ENCODE measurements around the gene NUPR1. TPM values are rescaled to one million over a fixed set of nuclear protein-coding genes. Genes with fewer than 3 reads are reported as not detected.

Gene NUPR1
- total and polyA plus RNA-seq, 2 of the 13 experiments (the other 11 are each of a cell fraction or from before 2014, with no cell fraction given): 18.0 to 25.6 TPM

GRCh38 chr16:28531777-28532744, 6.7 kb downstream of the NUPR1 start (continued):
- 0 out of 2 replicates have a peak, but pooled peaks have one; percentile 21 for TF ChIP-seq ARID4A (CRISPR knock-in tag; IDR thresholded peaks at IDR 0.05; ENCODE audit: borderline replicate concordance)
- no peak for TF ChIP-seq ZFP62 (CRISPR knock-in tag; IDR thresholded peaks at IDR 0.05)
- no peak for TF ChIP-seq KAT2B (IDR thresholded peaks at IDR 0.05; ENCODE audit: borderline replicate concordance, low read depth, low read length)
- TF ChIP-seq ZNF563 (CRISPR knock-in tag; IDR thresholded peaks at IDR 0.05): no peak
- peak; percentile 20; the same call in 1 of the 2 replicates for TF ChIP-seq ZFY (CRISPR knock-in tag; IDR thresholded peaks at IDR 0.05)
- no peak for TF ChIP-seq TFDP2 (CRISPR knock-in tag; IDR thresholded peaks at IDR 0.05)
- no peak for TF ChIP-seq MIER2 (CRISPR knock-in tag; IDR thresholded peaks at IDR 0.05)
- TF ChIP-seq ZBTB43 (CRISPR knock-in tag; conservative IDR thresholded peaks at IDR 0.05): no peak
- TF ChIP-seq ZC3H13 (CRISPR knock-in tag; IDR thresholded peaks at IDR 0.05): no peak
- TF ChIP-seq ZNF501 (CRISPR knock-in tag; IDR thresholded peaks at IDR 0.05): peak; percentile 64; the same call in 1 of the 2 replicates
- no peak for TF ChIP-seq E2F5 (CRISPR knock-in tag; conservative IDR thresholded peaks at IDR 0.05)
- TF ChIP-seq LCORL (IDR thresholded peaks at IDR 0.05): 0 out of 2 replicates have a peak, but pooled peaks have one; percentile 31
- peak; percentile 60; the same call in 1 of the 2 replicates for TF ChIP-seq LCORL (CRISPR knock-in tag; IDR thresholded peaks at IDR 0.05)
- no peak; the same call in 1 of the 2 replicates for TF ChIP-seq ZBTB37 (CRISPR knock-in tag; IDR thresholded peaks at IDR 0.05)
- TF ChIP-seq ZNF441 (CRISPR knock-in tag; IDR thresholded peaks at IDR 0.05; ENCODE audit: borderline replicate concordance): 0 out of 2 replicates have a peak, but pooled peaks have one; percentile 57
- TF ChIP-seq MIXL1 (CRISPR knock-in tag; IDR thresholded peaks at IDR 0.05): peak; percentile 62; the same call in 1 of the 2 replicates
- TF ChIP-seq NONO (IDR thresholded peaks at IDR 0.05): no peak
- no peak for TF ChIP-seq NONO (CRISPR knock-in tag; conservative IDR thresholded peaks at IDR 0.05)
- TF ChIP-seq SP2 (CRISPR knock-in tag; IDR thresholded peaks at IDR 0.05): no peak
- TF ChIP-seq HOXA3 (CRISPR knock-in tag; IDR thresholded peaks at IDR 0.05): peak; percentile 35; the same call in 1 of the 2 replicates
- peak; percentile 26; the same call in 1 of the 2 replicates for TF ChIP-seq KDM5B (CRISPR knock-in tag; IDR thresholded peaks at IDR 0.05; ENCODE audit: borderline replicate concordance)
